Measurements from ENCODE around the gene SAT1. TPM values are rescaled to one million over a fixed set of nuclear protein-coding genes. Genes with fewer than 3 reads are reported as not detected.

SAT1 gene
- polyA plus RNA-seq, 2 donors: 250 to 644 TPM

DNA sequence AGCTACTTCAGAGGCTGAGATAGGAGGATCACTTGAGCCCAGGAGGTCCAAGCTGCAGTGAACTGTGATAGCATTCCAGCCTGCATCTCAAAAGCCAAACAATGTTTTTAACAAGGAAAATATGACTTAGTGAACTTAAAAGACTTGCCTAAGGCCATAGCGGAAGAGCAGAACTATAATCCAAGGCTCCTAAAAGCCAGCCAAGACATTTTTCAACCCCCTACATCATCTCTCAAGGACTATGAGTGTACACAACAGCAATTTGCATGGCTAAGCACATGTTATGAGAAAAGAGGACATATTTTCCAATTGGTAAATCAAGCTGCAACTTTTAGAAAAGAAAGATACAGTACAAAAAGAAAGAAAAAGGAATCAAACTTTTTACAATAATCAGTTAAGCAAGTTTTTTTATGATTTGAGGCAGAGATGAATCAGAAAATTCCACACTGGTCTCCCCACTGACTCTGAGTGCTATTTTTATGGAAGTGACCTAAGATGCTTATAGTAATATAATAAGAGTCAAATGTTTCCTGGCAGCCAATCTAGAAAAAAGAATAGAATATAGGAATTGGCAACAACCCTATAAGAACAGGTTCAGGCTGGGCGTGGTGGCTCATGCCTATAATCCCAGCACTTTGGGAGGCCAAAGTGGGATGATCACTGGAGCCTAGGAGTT is 30.1 kb upstream of the SAT1 start:
- Histone ChIP-seq H3K9me3 (ENCODE audit: control insufficient read depth in 2 of 2, insufficient read depth in 1 of 2, low read depth in 1 of 2, low read length in 1 of 2) (no peaks in the 10 kb centered on the region), H3K36me3 (ENCODE audit: control insufficient read depth in 2 of 2, insufficient read depth in 2 of 2, low read length in 1 of 2) (no peaks in the 10 kb centered on the region), H3K4me1 (ENCODE audit: control insufficient read depth in 2 of 2, insufficient read depth in 2 of 2, low read length in 1 of 2) (no peaks in the 10 kb centered on the region), H3K4me3 (ENCODE audit: low read depth in 1 of 2, low read length in 2 of 2) (no peak overlapping the region), H3K27me3 (ENCODE audit: control insufficient read depth in 1 of 2, insufficient read depth in 2 of 2, low read length in 2 of 2) (peaks cover 0 to 4% of the 10 kb centered on the region in 2 donors), H3K27ac (ENCODE audit: low read depth in 2 of 2, low read length in 1 of 2) (no peak overlapping the region)
- WGBS, 2 donors: 34 to 60% methylated on average over 2 of the region's 2 CpGs

GRCh38 chrX:23754664-23755063 is 28.3 kb upstream of the SAT1 start:
- H3K9me3 ChIP-seq (ENCODE audit: control insufficient read depth in 2 of 2, insufficient read depth in 1 of 2, low read depth in 1 of 2, low read length in 1 of 2): no peaks in the 10 kb centered on the region
- H3K27me3 ChIP-seq (ENCODE audit: control insufficient read depth in 1 of 2, insufficient read depth in 2 of 2, low read length in 2 of 2): peaks cover 0 to 4% of the 10 kb centered on the region in 2 donors
- no peak overlapping the region for H3K27ac ChIP-seq (ENCODE audit: low read depth in 2 of 2, low read length in 1 of 2)
- no peak overlapping the region for H3K4me3 ChIP-seq (ENCODE audit: low read depth in 1 of 2, low read length in 2 of 2)
- H3K4me1 ChIP-seq (ENCODE audit: control insufficient read depth in 2 of 2, insufficient read depth in 2 of 2, low read length in 1 of 2): no peaks in the 10 kb centered on the region
- H3K36me3 ChIP-seq (ENCODE audit: control insufficient read depth in 2 of 2, insufficient read depth in 2 of 2, low read length in 1 of 2): no peaks in the 10 kb centered on the region
- WGBS, 2 donors: 79 to 93% methylated on average over 1 of the region's 1 CpG

GRCh38 chrX:23756165-23756564 is 26.8 kb upstream of the SAT1 start:
- Histone ChIP-seq H3K4me1 (ENCODE audit: control insufficient read depth in 2 of 2, insufficient read depth in 2 of 2, low read length in 1 of 2) (no peaks in the 10 kb centered on the region), H3K27me3 (ENCODE audit: control insufficient read depth in 1 of 2, insufficient read depth in 2 of 2, low read length in 2 of 2) (peaks cover 0 to 4% of the 10 kb centered on the region in 2 donors), H3K4me3 (ENCODE audit: low read depth in 1 of 2, low read length in 2 of 2) (no peak overlapping the region)

DNA sequence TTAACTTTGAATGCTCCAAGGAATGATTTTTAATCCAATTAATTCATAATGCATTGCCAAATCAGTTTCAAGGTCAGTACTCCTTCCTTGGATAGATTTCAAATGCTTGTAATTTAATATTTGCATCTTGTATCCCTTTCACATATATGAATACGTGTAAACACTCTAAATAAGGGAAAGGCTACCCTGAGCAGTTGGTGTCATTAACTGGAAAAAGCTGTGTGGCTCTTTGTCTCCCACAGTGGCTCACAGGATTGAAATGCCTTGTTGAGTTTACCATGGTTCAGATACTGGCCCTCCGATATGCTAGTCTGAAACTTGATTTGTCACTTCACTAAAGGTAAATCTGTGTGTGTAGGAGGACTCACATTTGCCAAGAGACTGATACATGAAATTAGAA is 23.2 kb upstream of the SAT1 start:
- no peaks in the 10 kb centered on the region for H3K36me3 ChIP-seq (ENCODE audit: control insufficient read depth in 2 of 2, insufficient read depth in 2 of 2, low read length in 1 of 2)
- WGBS, 2 donors: 79 to 89% methylated on average over 2 of the region's 2 CpGs
- no peak overlapping the region for H3K27ac ChIP-seq (ENCODE audit: low read depth in 2 of 2, low read length in 1 of 2)
- H3K4me3 ChIP-seq (ENCODE audit: low read depth in 1 of 2, low read length in 2 of 2): no peak overlapping the region
- no peaks in the 10 kb centered on the region for H3K4me1 ChIP-seq (ENCODE audit: control insufficient read depth in 2 of 2, insufficient read depth in 2 of 2, low read length in 1 of 2)
- no peaks in the 10 kb centered on the region for H3K9me3 ChIP-seq (ENCODE audit: control insufficient read depth in 2 of 2, insufficient read depth in 1 of 2, low read depth in 1 of 2, low read length in 1 of 2)
- H3K27me3 ChIP-seq (ENCODE audit: control insufficient read depth in 1 of 2, insufficient read depth in 2 of 2, low read length in 2 of 2): peaks cover 0 to 4% of the 10 kb centered on the region in 2 donors

More at GRCh38 chrX:23756165-23756564, 26.8 kb upstream of the SAT1 start:
- WGBS, 2 donors: 1 to 2% methylated on average over 4 of the region's 4 CpGs
- Histone ChIP-seq H3K9me3 (ENCODE audit: control insufficient read depth in 2 of 2, insufficient read depth in 1 of 2, low read depth in 1 of 2, low read length in 1 of 2) (no peaks in the 10 kb centered on the region), H3K36me3 (ENCODE audit: control insufficient read depth in 2 of 2, insufficient read depth in 2 of 2, low read length in 1 of 2) (no peaks in the 10 kb centered on the region), H3K27ac (ENCODE audit: low read depth in 2 of 2, low read length in 1 of 2) (no peak overlapping the region)

DNA sequence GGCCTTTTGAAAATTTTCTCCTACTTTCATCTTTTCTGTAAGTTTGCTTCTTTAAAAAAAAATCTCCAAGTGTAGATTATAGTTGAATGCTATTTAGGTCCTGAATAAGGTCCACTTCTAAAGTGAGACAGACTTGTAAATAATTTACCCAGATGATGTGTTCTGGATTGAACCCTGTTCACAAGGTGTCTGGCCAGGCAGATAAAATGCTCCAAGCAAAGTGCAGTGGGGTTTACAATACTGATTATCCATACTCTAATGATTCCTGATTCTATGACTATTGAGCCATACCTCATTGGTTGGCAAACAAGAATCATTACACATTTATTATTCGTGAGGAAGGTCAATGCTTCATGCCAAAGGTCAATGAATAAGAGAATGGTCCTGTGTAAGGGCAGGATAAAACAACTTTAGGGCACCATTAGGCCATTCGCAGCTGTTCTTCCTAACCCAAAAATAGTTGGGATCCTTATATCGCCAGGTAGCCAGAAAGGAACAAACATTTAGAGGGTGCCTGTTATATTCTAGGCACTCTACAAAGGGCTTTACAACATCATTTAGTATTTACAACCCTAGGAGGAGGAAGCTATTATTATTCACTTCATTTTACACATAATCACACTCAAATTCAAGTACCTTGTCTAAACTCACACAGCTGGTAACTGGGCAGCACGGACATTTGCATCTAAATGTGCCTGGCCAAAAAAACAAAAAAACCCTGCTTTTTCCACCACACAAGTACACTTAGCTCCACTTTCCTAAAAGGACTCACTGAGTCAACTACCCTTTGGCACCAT is 18.6 kb upstream of the SAT1 start:
- Histone ChIP-seq H3K9me3 (ENCODE audit: control insufficient read depth in 2 of 2, insufficient read depth in 1 of 2, low read depth in 1 of 2, low read length in 1 of 2) (no peaks in the 10 kb centered on the region), H3K27me3 (ENCODE audit: control insufficient read depth in 1 of 2, insufficient read depth in 2 of 2, low read length in 2 of 2) (no peaks in the 10 kb centered on the region), H3K36me3 (ENCODE audit: control insufficient read depth in 2 of 2, insufficient read depth in 2 of 2, low read length in 1 of 2) (no peaks in the 10 kb centered on the region), H3K4me3 (ENCODE audit: low read depth in 1 of 2, low read length in 2 of 2) (no peak overlapping the region), H3K27ac (ENCODE audit: low read depth in 2 of 2, low read length in 1 of 2) (no peak overlapping the region), H3K4me1 (ENCODE audit: control insufficient read depth in 2 of 2, insufficient read depth in 2 of 2, low read length in 1 of 2) (no peaks in the 10 kb centered on the region)
- 71 to 86% methylated on average over 4 of the region's 4 CpGs for WGBS, 2 donors

- H3K27ac ChIP-seq (ENCODE audit: low read depth in 2 of 2, low read length in 1 of 2): peak overlapping the region in 1 of 2 donors; percentile 31
- no peaks in the 10 kb centered on the region for H3K4me1 ChIP-seq (ENCODE audit: control insufficient read depth in 2 of 2, insufficient read depth in 2 of 2, low read length in 1 of 2)
- no peaks in the 10 kb centered on the region for H3K27me3 ChIP-seq (ENCODE audit: control insufficient read depth in 1 of 2, insufficient read depth in 2 of 2, low read length in 2 of 2)
- no peaks in the 10 kb centered on the region for H3K9me3 ChIP-seq (ENCODE audit: control insufficient read depth in 2 of 2, insufficient read depth in 1 of 2, low read depth in 1 of 2, low read length in 1 of 2)
- no peaks in the 10 kb centered on the region for H3K36me3 ChIP-seq (ENCODE audit: control insufficient read depth in 2 of 2, insufficient read depth in 2 of 2, low read length in 1 of 2)
- 48 to 82% methylated on average over 5 of the region's 5 CpGs for WGBS, 2 donors
- no peak overlapping the region for H3K4me3 ChIP-seq (ENCODE audit: low read depth in 1 of 2, low read length in 2 of 2)
These were observed 17.5 kb upstream of the SAT1 start for GRCh38 chrX:23765449-23765848.

GRCh38 chrX:23765868-23766267 is 17.1 kb upstream of the SAT1 start:
- WGBS, 2 donors: 78 to 84% methylated on average over 16 of the region's 16 CpGs
- Histone ChIP-seq H3K27ac (ENCODE audit: low read depth in 2 of 2, low read length in 1 of 2) (peak overlapping the region in 1 of 2 donors; percentile 31), H3K36me3 (ENCODE audit: control insufficient read depth in 2 of 2, insufficient read depth in 2 of 2, low read length in 1 of 2) (no peaks in the 10 kb centered on the region), H3K4me1 (ENCODE audit: control insufficient read depth in 2 of 2, insufficient read depth in 2 of 2, low read length in 1 of 2) (no peaks in the 10 kb centered on the region), H3K27me3 (ENCODE audit: control insufficient read depth in 1 of 2, insufficient read depth in 2 of 2, low read length in 2 of 2) (no peaks in the 10 kb centered on the region), H3K9me3 (ENCODE audit: control insufficient read depth in 2 of 2, insufficient read depth in 1 of 2, low read depth in 1 of 2, low read length in 1 of 2) (no peaks in the 10 kb centered on the region), H3K4me3 (ENCODE audit: low read depth in 1 of 2, low read length in 2 of 2) (no peak overlapping the region)

GRCh38 chrX:23766650-23767551 is 16.1 kb upstream of the SAT1 start:
- 71 to 78% methylated on average over 26 to 28 of the region's 28 CpGs for WGBS, 2 donors
- H3K4me1 ChIP-seq (ENCODE audit: control insufficient read depth in 2 of 2, insufficient read depth in 2 of 2, low read length in 1 of 2): no peaks in the 10 kb centered on the region
- no peaks in the 10 kb centered on the region for H3K27me3 ChIP-seq (ENCODE audit: control insufficient read depth in 1 of 2, insufficient read depth in 2 of 2, low read length in 2 of 2)
- no peaks in the 10 kb centered on the region for H3K9me3 ChIP-seq (ENCODE audit: control insufficient read depth in 2 of 2, insufficient read depth in 1 of 2, low read depth in 1 of 2, low read length in 1 of 2)
- H3K36me3 ChIP-seq (ENCODE audit: control insufficient read depth in 2 of 2, insufficient read depth in 2 of 2, low read length in 1 of 2): no peaks in the 10 kb centered on the region
- peak overlapping the region in 1 of 2 donors; percentile 13 for H3K4me3 ChIP-seq (ENCODE audit: low read depth in 1 of 2, low read length in 2 of 2)
- no peak overlapping the region for H3K27ac ChIP-seq (ENCODE audit: low read depth in 2 of 2, low read length in 1 of 2)

DNA sequence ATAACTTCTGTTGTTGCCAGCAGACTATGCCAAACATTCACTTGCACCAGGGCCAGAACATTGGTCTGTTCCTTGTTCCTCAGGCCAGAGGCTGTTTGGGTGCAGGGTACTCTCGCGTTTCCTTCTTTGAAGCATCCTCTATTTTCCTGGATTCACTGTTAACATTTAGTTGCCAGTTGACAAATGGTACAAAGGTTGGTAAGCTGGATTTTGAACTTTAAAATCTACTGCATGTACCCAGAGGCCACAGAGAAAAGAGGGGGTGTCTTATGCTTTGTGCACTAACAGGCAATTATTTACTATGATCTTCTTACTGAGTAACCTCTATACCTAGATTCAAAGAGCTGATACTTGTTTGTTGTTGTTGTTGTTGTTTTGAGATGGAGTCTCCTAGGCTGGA is 12.8 kb upstream of the SAT1 start:
- WGBS, 2 donors: 47 to 63% methylated on average over 2 of the region's 2 CpGs

More for the DNA sequence above, 12.8 kb upstream of the SAT1 start:
- no peaks in the 10 kb centered on the region for H3K27me3 ChIP-seq (ENCODE audit: control insufficient read depth in 1 of 2, insufficient read depth in 2 of 2, low read length in 2 of 2)
- no peak overlapping the region for H3K27ac ChIP-seq (ENCODE audit: low read depth in 2 of 2, low read length in 1 of 2)
- no peak overlapping the region for H3K4me3 ChIP-seq (ENCODE audit: low read depth in 1 of 2, low read length in 2 of 2)
- no peaks in the 10 kb centered on the region for H3K4me1 ChIP-seq (ENCODE audit: control insufficient read depth in 2 of 2, insufficient read depth in 2 of 2, low read length in 1 of 2)
- H3K9me3 ChIP-seq (ENCODE audit: control insufficient read depth in 2 of 2, insufficient read depth in 1 of 2, low read depth in 1 of 2, low read length in 1 of 2): no peaks in the 10 kb centered on the region
- H3K36me3 ChIP-seq (ENCODE audit: control insufficient read depth in 2 of 2, insufficient read depth in 2 of 2, low read length in 1 of 2): no peaks in the 10 kb centered on the region
